GM12875 (cell line): Measurements from ENCODE around the gene CAPSL.
"Not testable (repeated sequence)": the region's sequence is repeated elsewhere in the genome, so short reads cannot be mapped to it uniquely, and the experiment has no call there.

ENCODE experiments used
- H3K4me3 ChIP-seq: one replicate; pipeline ENCODE4 v1.5.1; 2011; ENCODE audit warnings: low read depth, low read length, control low read depth
- TF ChIP-seq, protein P1 (sequence below): IDR thresholded peaks from 2 replicates; pipeline ENCODE4 v1.5.1; 2011; ENCODE audit warnings: low read depth, mild to moderate bottlenecking, control low read depth, inconsistent platforms, low read length, moderate library complexity, borderline replicate concordance; ENCODE audit not compliant: insufficient read depth

The CAPSL gene

DNA sequence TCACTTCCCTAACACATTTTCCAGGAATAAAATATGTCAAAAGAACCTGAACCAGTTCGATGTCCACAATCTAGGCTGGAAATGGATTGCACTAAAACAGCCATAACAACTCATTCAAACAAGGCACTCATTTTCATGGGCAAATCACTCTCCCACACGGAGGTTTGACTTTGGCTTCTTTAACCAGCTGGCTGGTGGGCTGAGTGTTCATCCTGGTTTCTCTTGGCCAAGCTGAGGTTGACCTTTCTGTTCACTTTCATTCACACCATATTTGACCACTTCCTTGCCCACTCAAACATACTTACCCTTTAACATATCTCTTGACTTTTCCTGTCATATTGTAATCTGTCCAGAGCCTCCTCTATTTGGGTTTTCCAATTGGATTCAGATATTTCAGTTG is 76.3 kb downstream of the CAPSL start:
- no peak overlapping the region for H3K4me3 ChIP-seq
- TF ChIP-seq, protein P1, sequence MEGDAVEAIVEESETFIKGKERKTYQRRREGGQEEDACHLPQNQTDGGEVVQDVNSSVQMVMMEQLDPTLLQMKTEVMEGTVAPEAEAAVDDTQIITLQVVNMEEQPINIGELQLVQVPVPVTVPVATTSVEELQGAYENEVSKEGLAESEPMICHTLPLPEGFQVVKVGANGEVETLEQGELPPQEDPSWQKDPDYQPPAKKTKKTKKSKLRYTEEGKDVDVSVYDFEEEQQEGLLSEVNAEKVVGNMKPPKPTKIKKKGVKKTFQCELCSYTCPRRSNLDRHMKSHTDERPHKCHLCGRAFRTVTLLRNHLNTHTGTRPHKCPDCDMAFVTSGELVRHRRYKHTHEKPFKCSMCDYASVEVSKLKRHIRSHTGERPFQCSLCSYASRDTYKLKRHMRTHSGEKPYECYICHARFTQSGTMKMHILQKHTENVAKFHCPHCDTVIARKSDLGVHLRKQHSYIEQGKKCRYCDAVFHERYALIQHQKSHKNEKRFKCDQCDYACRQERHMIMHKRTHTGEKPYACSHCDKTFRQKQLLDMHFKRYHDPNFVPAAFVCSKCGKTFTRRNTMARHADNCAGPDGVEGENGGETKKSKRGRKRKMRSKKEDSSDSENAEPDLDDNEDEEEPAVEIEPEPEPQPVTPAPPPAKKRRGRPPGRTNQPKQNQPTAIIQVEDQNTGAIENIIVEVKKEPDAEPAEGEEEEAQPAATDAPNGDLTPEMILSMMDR = no peak

DNA sequence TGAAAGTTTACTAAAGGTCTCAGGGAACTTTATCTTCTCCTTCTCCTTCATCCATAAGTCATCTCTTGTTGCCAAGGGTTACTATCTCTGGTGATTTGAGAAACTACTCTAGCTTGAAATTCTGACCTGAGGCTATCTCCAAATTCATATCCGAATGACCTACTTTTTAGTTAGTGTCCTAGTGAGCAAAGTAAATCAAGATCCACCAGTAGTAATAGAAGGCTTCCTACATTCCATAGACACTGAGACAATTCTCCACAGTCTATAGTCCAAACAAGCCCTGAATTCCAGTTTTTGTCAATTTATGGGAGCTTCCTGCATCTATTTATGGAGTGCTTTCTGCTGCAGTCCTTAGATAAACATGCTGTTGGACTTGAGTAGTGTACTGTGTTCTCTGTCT is 76.7 kb downstream of the CAPSL start:
- TF ChIP-seq, protein P1 = no peak
- no peak overlapping the region for H3K4me3 ChIP-seq

DNA sequence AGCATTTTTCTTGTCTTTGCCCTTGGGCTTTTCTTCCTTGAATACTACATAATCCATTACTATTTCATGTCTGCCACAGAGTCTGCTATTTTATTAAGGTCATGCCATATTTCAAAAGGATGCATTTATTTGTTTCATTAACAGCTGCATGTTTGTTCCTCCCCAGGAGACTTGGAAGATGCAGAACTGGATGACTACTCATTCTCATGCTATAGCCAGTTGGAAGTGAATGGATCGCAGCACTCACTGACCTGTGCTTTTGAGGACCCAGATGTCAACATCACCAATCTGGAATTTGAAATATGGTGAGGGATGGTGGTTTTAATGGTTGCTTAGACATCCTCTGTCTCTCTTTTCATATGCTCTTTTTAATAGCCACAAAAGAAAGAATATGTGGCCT is 77.7 kb downstream of the CAPSL start:
- TF ChIP-seq, protein P1 = no peak
- no peak overlapping the region for H3K4me3 ChIP-seq

DNA sequence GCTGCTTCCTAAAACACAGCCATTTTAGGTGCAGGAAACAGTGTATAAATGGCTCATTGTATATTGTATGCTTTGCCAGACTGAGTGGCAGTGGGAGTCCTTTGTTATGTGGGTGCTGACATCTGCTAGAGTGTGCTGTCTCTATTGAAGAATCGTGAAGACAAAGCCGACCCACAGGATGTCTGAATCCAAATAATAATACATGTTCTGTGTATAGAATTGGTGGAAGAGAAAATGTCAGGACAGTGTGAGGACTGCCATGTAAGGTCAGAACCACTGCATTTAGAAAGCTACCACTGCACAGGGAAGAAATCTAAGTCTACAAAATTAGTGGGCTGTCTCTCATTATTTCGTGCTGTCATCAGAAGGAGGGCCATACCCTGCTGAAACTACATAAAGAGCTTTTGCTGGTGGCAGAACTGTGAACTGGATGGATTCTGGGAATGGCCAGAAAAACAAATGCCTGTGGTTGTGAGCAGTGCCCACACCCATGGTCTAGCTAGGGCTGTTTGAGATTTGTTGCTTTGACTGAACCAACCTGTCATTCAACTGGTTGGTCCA is 79.2 kb downstream of the CAPSL start:
- no peak overlapping the region for H3K4me3 ChIP-seq
- TF ChIP-seq, protein P1 = no peak

DNA sequence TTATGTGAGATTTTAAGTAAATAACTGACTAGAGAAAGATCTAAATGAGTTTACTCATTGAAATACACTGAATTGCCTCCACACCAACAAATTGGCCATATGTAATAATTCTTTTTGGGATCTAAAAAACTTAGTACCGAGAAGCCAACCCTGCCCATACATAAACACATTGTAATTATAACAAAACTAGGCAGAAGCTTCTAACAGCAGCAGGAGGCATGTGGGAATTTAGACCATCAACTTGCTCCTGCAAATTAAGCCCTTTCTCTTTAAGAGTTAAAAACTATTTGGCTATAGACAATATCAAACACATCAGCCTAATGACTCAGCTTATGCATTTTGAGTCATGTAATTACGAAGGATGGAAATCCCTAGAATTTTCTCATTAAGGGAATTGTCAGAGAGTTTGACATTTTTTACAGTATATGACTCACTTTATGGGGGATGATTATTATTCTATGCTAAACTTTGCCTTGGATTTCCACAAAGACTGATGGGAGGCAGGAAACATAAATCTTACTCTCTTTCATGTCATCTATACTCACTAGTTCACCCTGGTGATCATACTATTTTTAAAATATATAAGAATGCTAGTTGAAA is 80.7 kb downstream of the CAPSL start:
- TF ChIP-seq, protein P1 = no peak
- no peak overlapping the region for H3K4me3 ChIP-seq

DNA sequence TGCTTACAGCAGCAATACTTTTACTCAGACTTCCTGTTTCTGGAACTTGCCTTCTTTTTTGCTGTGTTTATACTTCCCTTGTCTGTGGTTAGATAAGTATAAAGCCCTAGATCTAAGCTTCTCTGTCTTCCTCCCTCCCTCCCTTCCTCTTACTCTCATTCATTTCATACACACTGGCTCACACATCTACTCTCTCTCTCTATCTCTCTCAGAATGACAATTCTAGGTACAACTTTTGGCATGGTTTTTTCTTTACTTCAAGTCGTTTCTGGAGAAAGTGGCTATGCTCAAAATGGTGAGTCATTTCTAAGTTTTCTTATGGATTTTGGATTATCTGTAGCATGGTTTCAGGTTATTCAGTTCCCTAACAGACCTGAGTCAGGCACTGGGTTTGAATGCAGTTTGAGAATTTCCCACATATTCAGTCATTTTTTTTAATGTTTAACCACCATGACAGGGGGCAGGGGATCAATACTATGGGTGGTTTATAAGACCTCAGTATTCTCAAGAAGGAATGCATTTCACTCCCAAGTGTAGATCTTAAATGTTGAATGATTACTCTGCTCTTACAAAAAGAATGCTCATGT is 81.6 kb downstream of the CAPSL start, which contains the start of gene IL7R:
TSS of gene IL7R (plus strand) at position 127 of the 587 bp plus-strand sequence. CDS start at position 214, 87 bp downstream.
- H3K4me3 ChIP-seq = no peak within 1 kb of the TSS

DNA sequence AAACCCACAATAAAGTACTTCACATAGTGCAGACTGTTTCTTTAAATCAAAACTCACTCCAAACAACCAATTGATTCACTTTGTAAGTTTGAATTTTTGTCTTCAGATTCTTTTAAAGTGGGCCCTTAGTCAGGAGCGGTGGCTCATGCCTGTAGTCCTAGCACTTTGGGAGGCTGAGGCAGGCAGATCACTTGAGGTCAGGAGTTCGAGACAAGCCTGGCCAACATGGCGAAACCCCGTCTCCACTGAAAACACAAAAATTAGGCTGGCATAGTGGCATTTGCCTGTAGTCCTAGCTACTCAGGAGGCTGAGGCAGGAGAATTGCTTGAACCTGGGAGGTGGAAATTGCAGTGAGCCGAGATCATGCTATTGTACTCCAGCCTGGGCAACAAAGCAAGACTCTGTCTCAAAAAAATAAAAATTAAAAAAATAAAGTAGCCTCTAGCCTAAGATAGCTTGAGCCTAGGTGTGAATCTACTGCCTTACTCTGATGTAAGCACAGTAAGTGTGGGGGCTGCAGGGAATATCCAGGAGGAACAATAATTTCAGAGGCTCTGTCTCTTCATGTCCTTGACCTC is 82.1 kb downstream of the CAPSL start:
- H3K4me3 ChIP-seq = not testable (repeated sequence)

More for the DNA sequence above, 81.6 kb downstream of the CAPSL start, which contains the start of gene IL7R:
- TF ChIP-seq, protein P1 = no peak
